MM.1S (cell line): ENCODE data around the gene CPNE2.

ENCODE experiments used
- DNase-seq: peaks from one replicate; pipeline ENCODE4 v3.0.0-alpha.2; 2015
- H2AFZ ChIP-seq: fragments of 300-600 bp; sonication (generic); 2 replicates; pipeline ENCODE4 v1.6.0; 2016; ENCODE audit warnings: antibody characterized with exemption, low read length
- H3F3A ChIP-seq: fragments of 300-600 bp; sonication (generic); 2 replicates; pipeline ENCODE4 v1.6.1; 2016; ENCODE audit warnings: mild to moderate bottlenecking, antibody characterized with exemption, low read length, moderate library complexity, mixed read lengths; ENCODE audit not compliant: insufficient read depth
- H3K27ac ChIP-seq: fragments of 300-600 bp; sonication (generic); 2 replicates; pipeline ENCODE4 v1.5.1; 2016; ENCODE audit warnings: mild to moderate bottlenecking, low read length
- H3K27me3 ChIP-seq: fragments of 300-600 bp; sonication (generic); replicated peaks from 2 replicates; pipeline ENCODE4 v1.6.0; 2016; ENCODE audit warnings: low read length; ENCODE audit not compliant: insufficient read depth
- H3K36me3 ChIP-seq: fragments of 300-600 bp; sonication (generic); replicated peaks from 2 replicates; pipeline ENCODE4 v1.6.1; 2016; ENCODE audit warnings: mild to moderate bottlenecking, low read length, mixed read lengths; ENCODE audit not compliant: insufficient read depth
- H3K4me1 ChIP-seq: fragments of 300-600 bp; sonication (generic); 2 replicates; pipeline ENCODE4 v1.6.1; 2016; ENCODE audit warnings: low read length, mixed read lengths
- H3K4me2 ChIP-seq: fragments of 300-600 bp; sonication (generic); 2 replicates; pipeline ENCODE4 v1.6.0; 2016; ENCODE audit warnings: low read depth, low read length
- H3K4me3 ChIP-seq: fragments of 300-600 bp; sonication (generic); 2 replicates; pipeline ENCODE4 v1.5.1; 2016; ENCODE audit warnings: low read length, mixed read lengths
- H3K79me2 ChIP-seq: fragments of 300-600 bp; sonication (generic); 2 replicates; pipeline ENCODE4 v1.6.1; 2016; ENCODE audit warnings: mixed run types, low read length, mixed read lengths
- H3K9ac ChIP-seq: fragments of 300-600 bp; sonication (generic); 2 replicates; pipeline ENCODE4 v1.6.1; 2016; ENCODE audit warnings: low read length, mixed read lengths
- H3K9me2 ChIP-seq: fragments of 300-600 bp; sonication (generic); replicated peaks from 2 replicates; pipeline ENCODE4 v1.6.1; 2016; ENCODE audit warnings: mild to moderate bottlenecking, low read length, mixed read lengths; ENCODE audit not compliant: insufficient read depth
- H3K9me3 ChIP-seq: fragments of 300-600 bp; sonication (generic); replicated peaks from 2 replicates; pipeline ENCODE4 v1.6.1; 2016; ENCODE audit warnings: mild to moderate bottlenecking, low read length, mixed read lengths; ENCODE audit not compliant: insufficient read depth
- H4K20me1 ChIP-seq: fragments of 300-600 bp; sonication (generic); 2 replicates; pipeline ENCODE4 v1.6.1; 2016; ENCODE audit warnings: mild to moderate bottlenecking, low read length, moderate library complexity, mixed read lengths; ENCODE audit not compliant: insufficient read depth
- CTCF ChIP-seq: fragments of 300-600 bp; sonication (generic); IDR thresholded peaks from 2 replicates; pipeline ENCODE4 v1.5.1; 2016; ENCODE audit warnings: antibody characterized with exemption, low read length, mixed read lengths
- EZH2 ChIP-seq: fragments of 300-600 bp; sonication (generic); optimal IDR thresholded peaks from 2 replicates; pipeline ENCODE3; 2017; ENCODE audit warnings: low read depth, mild to moderate bottlenecking, antibody characterized with exemption, low read length, mixed read lengths
- EZH2phosphoT487 ChIP-seq: fragments of 300-600 bp; sonication (generic); IDR thresholded peaks from 2 replicates; pipeline ENCODE4 v1.6.1; 2018; ENCODE audit warnings: antibody characterized with exemption, low read length

The CPNE2 gene

GRCh38 chr16:57140931-57141668, 48.7 kb downstream of the CPNE2 start:
- H3K4me3 ChIP-seq, result no peak overlapping the region
- H2AFZ ChIP-seq, result no peak overlapping the region
- no peak for TF ChIP-seq CTCF
- TF ChIP-seq EZH2phosphoT487, result no peak
- TF ChIP-seq EZH2, result no peak
- no peaks in the 10 kb centered on the region for H3K9me3 ChIP-seq
- no peak overlapping the region for H3K4me2 ChIP-seq
- no peaks in the 10 kb centered on the region for H3K27me3 ChIP-seq
- no peaks in the 10 kb centered on the region for H3F3A ChIP-seq
- H3K9me2 ChIP-seq, result no peaks in the 10 kb centered on the region
- no peaks in the 10 kb centered on the region for H3K4me1 ChIP-seq
- no peaks in the 10 kb centered on the region for H4K20me1 ChIP-seq
- H3K79me2 ChIP-seq, result no peaks in the 10 kb centered on the region
- H3K27ac ChIP-seq, result no peak overlapping the region
- no peak overlapping the region for H3K9ac ChIP-seq
- no peaks in the 10 kb centered on the region for H3K36me3 ChIP-seq
- DNase-seq, result no peak

GRCh38 chr16:57141822-57142631, 49.6 kb downstream of the CPNE2 start:
- Histone ChIP-seq H3K4me3 (no peak overlapping the region), H3F3A (no peaks in the 10 kb centered on the region), H3K27ac (no peak overlapping the region), H3K4me2 (no peak overlapping the region), H3K4me1 (0 out of 2 replicates have a peak, but pooled peaks cover 2% of the 10 kb centered on the region), H2AFZ (no peak overlapping the region), H3K79me2 (no peaks in the 10 kb centered on the region), H4K20me1 (no peaks in the 10 kb centered on the region), H3K9me3 (no peaks in the 10 kb centered on the region), H3K9me2 (no peaks in the 10 kb centered on the region), H3K27me3 (no peaks in the 10 kb centered on the region), H3K36me3 (no peaks in the 10 kb centered on the region), H3K9ac (no peak overlapping the region)
- DNase-seq, result no peak
- TF ChIP-seq CTCF, result no peak
- TF ChIP-seq EZH2phosphoT487, result no peak
- TF ChIP-seq EZH2, result no peak

GRCh38 chr16:57143149-57143921, 51.0 kb downstream of the CPNE2 start:
- H3K9me3 ChIP-seq, result no peaks in the 10 kb centered on the region
- no peak overlapping the region for H3K4me3 ChIP-seq
- H3K4me2 ChIP-seq, result no peak overlapping the region
- no peak overlapping the region for H3K9ac ChIP-seq
- H3K9me2 ChIP-seq, result no peaks in the 10 kb centered on the region
- no peaks in the 10 kb centered on the region for H3K79me2 ChIP-seq
- 0 out of 2 replicates have a peak, but pooled peaks cover 4% of the 10 kb centered on the region for H3F3A ChIP-seq
- H4K20me1 ChIP-seq, result no peaks in the 10 kb centered on the region
- peaks cover 15% of the 10 kb centered on the region for H3K4me1 ChIP-seq
- no peaks in the 10 kb centered on the region for H3K36me3 ChIP-seq
- DNase-seq, result no peak
- no peak overlapping the region for H2AFZ ChIP-seq
- TF ChIP-seq EZH2, result no peak
- no peak for TF ChIP-seq CTCF
- TF ChIP-seq EZH2phosphoT487, result no peak
- H3K27me3 ChIP-seq, result no peaks in the 10 kb centered on the region
- H3K27ac ChIP-seq, result no peak overlapping the region
